ENCODE data around the gene OCA2. TPM values are rescaled to one million over a fixed set of nuclear protein-coding genes. Genes with fewer than 3 reads are reported as not detected.

OCA2 gene
- total and polyA plus RNA-seq, 7 donors = 0.36 to 0.41 TPM; not detected in 5

DNA sequence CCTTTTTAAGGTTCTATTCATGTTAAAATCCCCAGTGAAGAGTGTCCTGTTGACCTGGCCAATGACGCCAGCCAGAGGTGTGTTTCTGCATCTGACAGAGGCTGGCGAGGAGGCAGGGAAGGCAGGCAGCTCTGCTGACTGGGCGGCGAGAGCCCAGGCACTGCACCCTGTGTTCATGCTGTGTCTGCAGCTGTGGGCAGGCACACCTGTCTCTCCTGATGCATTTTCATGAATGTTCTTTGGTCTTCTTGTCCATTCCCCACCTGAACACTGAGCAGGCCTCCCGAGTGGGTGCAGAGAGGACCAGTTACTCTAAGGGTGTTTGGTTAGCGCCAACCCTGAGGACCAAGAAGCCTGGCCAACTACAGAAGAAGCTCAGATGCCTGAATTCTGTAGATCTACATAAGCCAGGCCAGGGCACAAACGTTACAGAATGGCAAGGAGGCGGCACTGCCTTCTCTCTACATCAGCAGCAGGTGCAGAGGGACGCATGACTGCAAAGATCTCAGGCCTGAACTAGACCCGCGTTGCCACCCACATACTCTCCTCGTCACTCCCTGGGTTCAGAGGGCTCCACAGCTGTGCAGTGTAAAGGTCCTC, 233.7 kb downstream of the OCA2 start:
- no peak for DNase-seq
- no peak overlapping the region for H3K27ac ChIP-seq
- H3K4me1 ChIP-seq = no peaks in the 10 kb centered on the region
- no peaks in the 10 kb centered on the region for H3K36me3 ChIP-seq
- TF ChIP-seq EP300 (IDR thresholded peaks at IDR 0.05) (no peak), POLR2A (IDR thresholded peaks at IDR 0.05) (no peak), POLR2AphosphoS5 (IDR thresholded peaks at IDR 0.05) (no peak)
- TF ChIP-seq, protein P1, sequence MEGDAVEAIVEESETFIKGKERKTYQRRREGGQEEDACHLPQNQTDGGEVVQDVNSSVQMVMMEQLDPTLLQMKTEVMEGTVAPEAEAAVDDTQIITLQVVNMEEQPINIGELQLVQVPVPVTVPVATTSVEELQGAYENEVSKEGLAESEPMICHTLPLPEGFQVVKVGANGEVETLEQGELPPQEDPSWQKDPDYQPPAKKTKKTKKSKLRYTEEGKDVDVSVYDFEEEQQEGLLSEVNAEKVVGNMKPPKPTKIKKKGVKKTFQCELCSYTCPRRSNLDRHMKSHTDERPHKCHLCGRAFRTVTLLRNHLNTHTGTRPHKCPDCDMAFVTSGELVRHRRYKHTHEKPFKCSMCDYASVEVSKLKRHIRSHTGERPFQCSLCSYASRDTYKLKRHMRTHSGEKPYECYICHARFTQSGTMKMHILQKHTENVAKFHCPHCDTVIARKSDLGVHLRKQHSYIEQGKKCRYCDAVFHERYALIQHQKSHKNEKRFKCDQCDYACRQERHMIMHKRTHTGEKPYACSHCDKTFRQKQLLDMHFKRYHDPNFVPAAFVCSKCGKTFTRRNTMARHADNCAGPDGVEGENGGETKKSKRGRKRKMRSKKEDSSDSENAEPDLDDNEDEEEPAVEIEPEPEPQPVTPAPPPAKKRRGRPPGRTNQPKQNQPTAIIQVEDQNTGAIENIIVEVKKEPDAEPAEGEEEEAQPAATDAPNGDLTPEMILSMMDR (IDR thresholded peaks at IDR 0.05) = no peak
- 81 to 88% methylated on average over 12 of the region's 12 CpGs for WGBS, 2 donors
- peaks cover 0 to 12% (median 0%) of the 10 kb centered on the region in 4 donors for H3K9me3 ChIP-seq
- no peak overlapping the region for H3K4me3 ChIP-seq
- H3K27me3 ChIP-seq = no peaks in the 10 kb centered on the region
- intact Hi-C loops (cut with DNase I) = no loop called here

DNA sequence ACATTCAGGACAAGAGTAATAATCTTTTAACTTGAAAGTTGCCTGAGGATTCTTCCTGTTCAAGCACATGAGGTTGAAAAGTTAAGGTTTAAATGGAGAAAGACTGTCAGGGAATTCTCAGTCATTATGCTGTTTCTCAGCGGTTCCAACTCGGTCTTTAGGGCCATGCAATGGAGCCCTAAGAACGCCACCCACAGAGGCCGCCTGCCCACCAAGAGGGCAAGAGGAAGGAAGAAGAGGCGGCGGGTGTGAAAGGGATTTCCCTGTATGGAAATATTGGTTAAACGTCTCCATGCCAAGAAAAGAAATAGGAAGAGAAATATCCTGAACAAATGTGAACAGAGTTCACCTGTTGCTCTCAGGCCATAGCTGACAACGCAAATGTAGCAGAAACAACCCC, 234.4 kb downstream of the OCA2 start:
- intact Hi-C loops (cut with DNase I) = no loop called here
- DNase-seq = no peak
- peaks cover 0 to 12% (median 0%) of the 10 kb centered on the region in 4 donors for H3K9me3 ChIP-seq
- H3K27ac ChIP-seq = no peak overlapping the region
- TF ChIP-seq POLR2A (IDR thresholded peaks at IDR 0.05) (no peak), EP300 (IDR thresholded peaks at IDR 0.05) (no peak), POLR2AphosphoS5 (IDR thresholded peaks at IDR 0.05) (no peak)
- TF ChIP-seq, protein P1 (IDR thresholded peaks at IDR 0.05) = no peak
- 78 to 85% methylated on average over 8 of the region's 8 CpGs for WGBS, 2 donors
- no peak overlapping the region for H3K4me3 ChIP-seq
- H3K4me1 ChIP-seq = no peaks in the 10 kb centered on the region
- no peaks in the 10 kb centered on the region for H3K27me3 ChIP-seq
- H3K36me3 ChIP-seq = no peaks in the 10 kb centered on the region

DNA sequence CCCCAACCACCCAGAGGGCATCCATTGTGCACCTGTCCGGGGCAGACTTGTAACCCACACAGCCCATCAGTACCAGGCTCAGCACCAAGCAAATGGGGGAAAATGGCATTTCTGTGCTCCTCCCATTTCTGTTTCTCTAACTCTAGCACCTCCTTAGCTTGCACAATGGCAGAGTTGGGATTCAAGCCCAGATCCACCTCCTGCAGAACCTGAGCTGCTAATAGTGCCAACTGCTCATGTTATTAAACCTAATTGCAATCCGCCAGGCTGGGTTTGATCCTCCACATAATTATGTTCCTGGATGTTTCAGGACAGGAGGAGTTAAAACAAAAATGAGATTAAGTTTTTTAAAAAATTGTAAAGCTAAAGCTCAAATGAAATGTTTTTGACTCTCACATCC, 235.0 kb downstream of the OCA2 start:
- WGBS, 2 donors = 89% methylated on average over 2 of the region's 2 CpGs
- no peaks in the 10 kb centered on the region for H3K36me3 ChIP-seq
- intact Hi-C loops (cut with DNase I) = no loop called here
- TF ChIP-seq, protein P1 (IDR thresholded peaks at IDR 0.05) = no peak
- TF ChIP-seq POLR2AphosphoS5 (IDR thresholded peaks at IDR 0.05) (no peak), POLR2A (IDR thresholded peaks at IDR 0.05) (no peak), EP300 (IDR thresholded peaks at IDR 0.05) (no peak)
- H3K27ac ChIP-seq = no peak overlapping the region
- H3K9me3 ChIP-seq = peaks cover 0 to 12% (median 0%) of the 10 kb centered on the region in 4 donors
- no peak overlapping the region for H3K4me3 ChIP-seq
- H3K27me3 ChIP-seq = no peaks in the 10 kb centered on the region
- no peaks in the 10 kb centered on the region for H3K4me1 ChIP-seq
- no peak for DNase-seq

DNA sequence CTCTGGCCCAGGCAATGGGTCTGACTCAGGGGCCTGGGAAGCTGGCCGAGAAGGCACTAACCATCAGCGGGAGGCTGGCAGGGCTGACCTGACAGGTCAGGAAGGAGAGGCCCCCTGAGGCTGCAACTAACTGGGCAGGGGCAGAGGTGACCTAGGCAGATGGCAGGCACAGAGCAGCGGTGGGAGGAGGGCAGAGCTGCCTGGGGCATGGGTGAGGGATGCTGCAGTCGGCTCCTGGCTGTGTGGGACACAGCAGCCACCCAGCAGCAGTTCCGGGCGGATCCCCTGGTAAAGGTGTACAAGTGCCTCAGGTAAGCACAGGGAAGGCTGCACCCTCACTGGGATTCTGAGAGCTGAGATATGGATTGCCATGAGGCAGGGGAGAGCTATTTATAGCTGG, 236.1 kb downstream of the OCA2 start:
- TF ChIP-seq POLR2A (IDR thresholded peaks at IDR 0.05) = no peak
- TF ChIP-seq, protein P1 (IDR thresholded peaks at IDR 0.05) = no peak
- TF ChIP-seq POLR2AphosphoS5 (IDR thresholded peaks at IDR 0.05) = no peak
- no peak for TF ChIP-seq EP300 (IDR thresholded peaks at IDR 0.05)
- H3K27me3 ChIP-seq = no peaks in the 10 kb centered on the region
- intact Hi-C loops (cut with DNase I) = no loop called here
- no peak overlapping the region for H3K27ac ChIP-seq
- H3K9me3 ChIP-seq = peaks cover 0 to 9% (median under 1%) of the 10 kb centered on the region in 4 donors
- H3K4me3 ChIP-seq = no peak overlapping the region
- no peaks in the 10 kb centered on the region for H3K4me1 ChIP-seq
- H3K36me3 ChIP-seq = no peaks in the 10 kb centered on the region
- WGBS, 2 donors = 76 to 82% methylated on average over 6 of the region's 6 CpGs
- no peak for DNase-seq

DNA sequence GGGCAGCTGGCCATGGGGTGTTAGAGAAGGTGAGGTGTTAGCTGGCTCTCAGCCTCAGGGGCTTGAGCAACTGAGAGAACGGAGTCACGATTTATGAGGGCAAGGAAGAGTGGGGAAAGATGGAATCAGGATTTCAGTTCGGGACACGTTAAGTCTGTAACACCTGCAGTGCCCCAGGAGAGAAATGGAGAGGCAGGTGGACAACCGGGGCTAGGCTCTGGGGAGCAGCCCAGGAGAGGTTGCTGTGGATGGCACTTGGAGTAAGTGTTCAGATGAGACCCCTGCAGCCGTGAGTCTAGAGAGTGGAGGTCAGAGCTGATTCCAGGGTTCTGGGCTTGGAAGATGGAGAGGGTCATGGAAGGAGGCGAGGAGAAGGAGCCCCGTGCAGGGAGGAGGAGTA, 237.9 kb downstream of the OCA2 start:
- no peak overlapping the region for H3K27ac ChIP-seq
- no peak overlapping the region for H3K4me3 ChIP-seq
- DNase-seq = no peak
- no peaks in the 10 kb centered on the region for H3K27me3 ChIP-seq
- intact Hi-C loops (cut with DNase I) = no loop called here
- H3K9me3 ChIP-seq = peaks cover 0 to 9% (median 1%) of the 10 kb centered on the region in 4 donors
- no peaks in the 10 kb centered on the region for H3K36me3 ChIP-seq
- no peaks in the 10 kb centered on the region for H3K4me1 ChIP-seq
- no peak for TF ChIP-seq EP300 (IDR thresholded peaks at IDR 0.05)
- no peak for TF ChIP-seq POLR2AphosphoS5 (IDR thresholded peaks at IDR 0.05)
- TF ChIP-seq, protein P1 (IDR thresholded peaks at IDR 0.05) = no peak
- no peak for TF ChIP-seq POLR2A (IDR thresholded peaks at IDR 0.05)
- 77 to 83% methylated on average over 8 of the region's 8 CpGs for WGBS, 2 donors
